ENCODE data around the gene CIC.

GRCh38 chr19:42293948-42294347 lies 24.9 kb downstream of the CIC start:
- TF ChIP-seq REST (IDR thresholded peaks at IDR 0.05; ENCODE audit: borderline replicate concordance) = no peak
- TF ChIP-seq REST (CRISPR knock-in tag; IDR thresholded peaks at IDR 0.05; ENCODE audit: low read depth) = no peak
- TF ChIP-seq BRD9 (IDR thresholded peaks at IDR 0.05; ENCODE audit: low read depth, partially characterized antibody) = no peak
- TF ChIP-seq ZBTB17 (CRISPR knock-in tag; IDR thresholded peaks at IDR 0.05) = no peak
- no peak for TF ChIP-seq USF2 (CRISPR knock-in tag; IDR thresholded peaks at IDR 0.05)
- TF ChIP-seq ERF (CRISPR knock-in tag; IDR thresholded peaks at IDR 0.05) = no peak
- TF ChIP-seq PRDM10 (IDR thresholded peaks at IDR 0.05; ENCODE audit: partially characterized antibody) = no peak
- no peak for TF ChIP-seq RAD21 (CRISPR knock-in tag; conservative IDR thresholded peaks at IDR 0.05 in 1 of 2, IDR thresholded peaks at IDR 0.05 in 1 of 2)
- TF ChIP-seq SMAD3 (CRISPR knock-in tag; conservative IDR thresholded peaks at IDR 0.05) = no peak
- no peak for TF ChIP-seq SP2 (IDR thresholded peaks at IDR 0.05; ENCODE audit: extremely low read depth, low read depth, low read length, poor library complexity, severe bottlenecking)
- no peak for TF ChIP-seq SNIP1 (IDR thresholded peaks at IDR 0.05; ENCODE audit: low read depth)
- no peak for TF ChIP-seq SMARCC2 (IDR thresholded peaks at IDR 0.05; ENCODE audit: low read depth)
